Common myeloid progenitor, CD34-positive (primary cell): ENCODE results near the gene USP11.
A peak's percentile ranks its signal among the peaks of the same experiment; 100 is the strongest.

Experiments used
- CTCF ChIA-PET: fragments of 350-600 bp; sonication (Branson Sonifier 250); formaldehyde crosslinking; loops from one replicate; lab custom pipeline; 2021; ENCODE audit warnings: antibody characterized with exemption; lab: Charles Lee
- POLR2A ChIA-PET: fragments of 350-600 bp; sonication (Branson Sonifier 250); formaldehyde crosslinking; loops from one replicate; lab custom pipeline; 2021; ENCODE audit warnings: antibody characterized with exemption; lab: Charles Lee
- DNase-seq, 3 donors: peaks; one replicate each; pipeline versions ENCODE4 v3.0.0 to v3.0.0-alpha.2; 2013
- H3K27ac ChIP-seq, 2 experiments: 1 replicate in 1 of 2; 2 replicates in 1 of 2; pipeline ENCODE4 v1.7.0; 2013; ENCODE audit warnings: inconsistent platforms in 2 of 2, low read length in 2 of 2, mild to moderate bottlenecking in 2 of 2, low read depth in 1 of 2, moderate library complexity in 1 of 2; ENCODE audit not compliant: severe bottlenecking in 2 of 2, insufficient read depth in 1 of 2, poor library complexity in 1 of 2
- H3K27me3 ChIP-seq, 5 experiments: replicated peaks in 2 of 5; 1 replicate in 3 of 5; 2 replicates in 2 of 5; pipeline versions ENCODE4 v1.6.1 to v1.7.0; 2013; ENCODE audit warnings: low read length in 4 of 5, mild to moderate bottlenecking in 2 of 5, moderate library complexity in 2 of 5, inconsistent platforms in 1 of 5; ENCODE audit not compliant: insufficient read depth in 5 of 5, control insufficient read depth in 4 of 5
- H3K36me3 ChIP-seq, 4 experiments: 1 replicate in 2 of 4; 2 replicates in 2 of 4; pipeline versions ENCODE4 v1.6.1 to v1.7.0; 2013; ENCODE audit warnings: low read length in 3 of 4, control low read depth in 1 of 4, mild to moderate bottlenecking in 1 of 4; ENCODE audit not compliant: control insufficient read depth in 4 of 4, insufficient read depth in 4 of 4
- H3K4me1 ChIP-seq, 4 experiments: 1 replicate in 3 of 4; 2 replicates in 1 of 4; pipeline versions ENCODE4 v1.6.1 to v1.7.1; 2013; ENCODE audit warnings: low read length in 3 of 4, mild to moderate bottlenecking in 3 of 4, control low read depth in 1 of 4, inconsistent platforms in 1 of 4, moderate library complexity in 1 of 4; ENCODE audit not compliant: control insufficient read depth in 4 of 4, insufficient read depth in 4 of 4; ENCODE audit errors: control extremely low read depth in 1 of 4
- H3K4me3 ChIP-seq, 7 experiments: 1 replicate in 4 of 7; 2 replicates in 3 of 7; pipeline versions ENCODE4 v1.5.1 to v1.7.0; 2013; ENCODE audit warnings: mild to moderate bottlenecking in 7 of 7, low read length in 6 of 7, moderate library complexity in 6 of 7, inconsistent platforms in 2 of 7, low read depth in 2 of 7, control low read depth in 1 of 7; ENCODE audit not compliant: insufficient read depth in 4 of 7, control insufficient read depth in 1 of 7; ENCODE audit errors: extremely low read depth in 1 of 7
- H3K9me3 ChIP-seq, 5 experiments: 1 replicate in 4 of 5; 2 replicates in 1 of 5; pipeline versions ENCODE4 v1.6.1 to v1.7.1; 2013; ENCODE audit warnings: low read length in 4 of 5, mild to moderate bottlenecking in 2 of 5, inconsistent platforms in 1 of 5, low read depth in 1 of 5, moderate library complexity in 1 of 5; ENCODE audit not compliant: control insufficient read depth in 4 of 5, insufficient read depth in 2 of 5; ENCODE audit errors: control extremely low read depth in 1 of 5
- WGBS: methylation state at CpG from one replicate; pipeline ENCODE4 v1.1.5; 2013; ENCODE audit not compliant: insufficient coverage; 5-methylcytosine and 5-hydroxymethylcytosine counted together

The USP11 gene

DNA sequence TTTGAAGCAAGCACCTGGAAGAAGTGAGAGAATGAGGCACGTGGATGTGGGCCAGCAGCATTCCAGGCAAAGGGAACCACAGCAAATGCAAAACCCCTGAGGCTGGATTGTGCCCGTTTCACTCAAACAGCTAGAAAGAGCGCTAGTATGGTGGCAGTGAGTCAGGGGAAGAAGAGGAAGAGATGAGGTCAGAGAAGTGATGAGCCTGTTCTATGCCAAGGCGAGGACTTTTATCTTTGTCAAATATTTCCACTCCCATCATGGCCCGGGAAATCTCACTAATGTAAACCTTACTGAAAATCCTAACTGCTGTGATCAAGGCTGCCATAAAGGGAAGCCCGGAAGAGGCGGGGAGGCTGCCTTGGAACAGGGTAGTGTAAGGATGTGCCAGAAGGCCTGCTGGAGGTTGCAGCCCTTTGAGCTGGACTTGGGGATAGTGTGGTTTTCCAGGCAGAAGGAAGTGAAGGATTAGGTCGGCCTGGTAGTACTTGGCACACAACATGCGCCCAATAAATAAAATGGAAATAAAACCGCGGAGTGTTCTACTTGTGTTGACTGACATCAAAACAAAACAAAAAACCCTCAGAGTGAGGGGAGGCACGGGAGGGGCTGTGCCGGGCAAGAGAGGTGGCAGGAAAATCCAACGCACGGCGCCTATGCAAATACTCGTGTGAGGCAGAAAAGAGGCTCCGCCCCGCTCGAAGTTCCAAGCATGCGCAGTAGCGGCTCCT is 15.5 kb upstream of the USP11 start:
- Histone ChIP-seq H3K27ac (peak overlapping the region; percentile 62 to 87), H3K4me3 (peak overlapping the region in 5 of 7 experiments; percentile 36 to 79 (median 64)), H3K4me1 (peaks cover 4 to 38% (median 31%) of the 10 kb centered on the region in 4 experiments), H3K27me3 (no peaks in the 10 kb centered on the region), H3K9me3 (no peaks in the 10 kb centered on the region), H3K36me3 (peaks cover 6 to 56% (median 28%) of the 10 kb centered on the region in 4 experiments)
- peak; percentile 16 to 65 (median 61) for DNase-seq
- WGBS = 19% methylated on average over 17 of the region's 22 CpGs
- POLR2A ChIA-PET = interaction anchor here (0.6 to 1.4 kb wide), 4 partner anchors 14 to 88 kb away, joined by 3 to 10 read pairs (median 3); partner anchors contain the start of gene USP11
- CTCF ChIA-PET = interaction anchor here (0.7 kb wide), 1 partner anchor 60 kb away, joined by 3 read pairs; no protein-coding TSS in a partner anchor

DNA sequence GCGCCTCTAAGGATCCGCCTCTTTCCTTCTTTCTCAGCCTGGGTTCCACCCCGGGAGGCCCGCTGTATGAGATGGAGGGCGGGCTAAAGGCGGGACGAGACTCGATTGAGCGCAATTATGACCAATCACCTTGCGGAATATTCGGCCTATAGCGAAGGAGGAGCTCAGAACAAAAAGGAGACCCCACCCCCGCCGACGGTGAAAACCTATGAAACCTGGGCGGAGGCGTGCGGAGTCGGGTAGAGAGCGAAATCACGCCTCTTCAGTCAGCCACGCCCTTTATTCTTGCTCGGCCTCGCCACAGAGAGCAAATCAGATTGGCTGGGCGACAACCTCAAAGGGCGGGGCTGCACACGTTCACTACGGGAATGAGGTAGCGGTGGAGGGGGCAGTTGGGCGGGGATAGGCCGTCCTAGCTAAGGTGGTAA is 14.9 kb upstream of the USP11 start:
- peak; percentile 97 to 100 (median 100) for DNase-seq
- Histone ChIP-seq H3K36me3 (peaks cover 4 to 51% (median 22%) of the 10 kb centered on the region in 4 experiments), H3K9me3 (no peaks in the 10 kb centered on the region), H3K27me3 (no peaks in the 10 kb centered on the region), H3K27ac (peak overlapping the region; percentile 92 to 98), H3K4me3 (peak overlapping the region; percentile 67 to 93 (median 86)), H3K4me1 (peaks cover 4 to 38% (median 31%) of the 10 kb centered on the region in 4 experiments)
- 3% methylated on average over 28 of the region's 31 CpGs for WGBS
- ChIA-PET CTCF (interaction anchor here (0.7 kb wide), 1 partner anchor 60 kb away, joined by 3 read pairs; no protein-coding TSS in a partner anchor), POLR2A (interaction anchor here (0.6 to 1.4 kb wide), 4 partner anchors 13 to 88 kb away, joined by 3 to 10 read pairs (median 3); partner anchors contain the start of gene USP11)

DNA sequence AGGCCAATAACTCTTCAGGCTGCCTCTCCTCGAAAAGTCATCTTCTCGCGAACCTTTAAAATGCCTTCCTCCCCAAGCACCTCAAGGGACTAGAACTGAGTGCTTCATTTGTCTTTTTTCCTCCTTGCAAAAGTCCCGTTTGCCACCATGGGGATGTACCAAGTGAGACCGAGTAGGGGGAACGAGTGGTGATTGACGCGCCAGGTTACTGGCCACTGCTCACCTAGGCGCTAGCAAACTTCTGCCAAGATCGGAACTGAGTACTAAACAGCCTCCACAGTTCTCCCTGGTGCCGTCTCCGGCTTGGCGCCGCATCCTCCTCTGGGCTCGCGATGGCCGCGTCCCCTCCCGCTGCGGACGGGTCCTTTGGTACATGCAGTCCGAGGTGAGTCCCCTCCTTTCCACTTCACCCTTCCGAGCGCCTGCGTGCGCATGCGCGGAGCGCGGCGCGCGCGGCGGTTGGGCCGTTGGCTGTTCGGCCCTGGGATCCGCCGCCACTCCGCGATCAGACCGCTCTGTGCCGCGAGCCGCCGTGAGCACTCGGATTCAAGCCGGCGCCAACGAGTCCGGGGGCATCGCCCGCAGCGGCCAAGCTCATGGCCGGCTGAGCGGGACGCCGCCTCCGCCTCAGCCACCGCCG is 14.4 kb upstream of the USP11 start, which contains the start of gene CDK16:
Gene CDK16, plus strand, starts transcription at position 402 of the 640 bp plus-strand sequence. CDS start 4,877 bp downstream, outside the sequence.
- Histone ChIP-seq H3K27ac (peak within 1 kb of the TSS; percentile 92 to 98), H3K9me3 (no peaks in the 10 kb centered on the region), H3K4me1 (peaks cover 4 to 38% (median 31%) of the 10 kb centered on the region in 4 experiments), H3K27me3 (no peaks in the 10 kb centered on the region), H3K36me3 (peaks cover 3 to 51% (median 23%) of the 10 kb centered on the region in 4 experiments), H3K4me3 (peak within 1 kb of the TSS; percentile 67 to 93 (median 86))
- ChIA-PET POLR2A (interaction anchor here (1.3 to 1.4 kb wide), 2 partner anchors 15 to 24 kb away, joined by 3 to 10 read pairs; partner anchors contain the start of gene USP11), CTCF (interaction anchor here (0.7 to 1.0 kb wide), 2 partner anchors 32 to 61 kb away, joined by 3 read pairs; no protein-coding TSS in a partner anchor)
- peak; percentile 75 to 91 (median 89) for DNase-seq
- 1% methylated on average over 47 of the region's 61 CpGs for WGBS

DNA sequence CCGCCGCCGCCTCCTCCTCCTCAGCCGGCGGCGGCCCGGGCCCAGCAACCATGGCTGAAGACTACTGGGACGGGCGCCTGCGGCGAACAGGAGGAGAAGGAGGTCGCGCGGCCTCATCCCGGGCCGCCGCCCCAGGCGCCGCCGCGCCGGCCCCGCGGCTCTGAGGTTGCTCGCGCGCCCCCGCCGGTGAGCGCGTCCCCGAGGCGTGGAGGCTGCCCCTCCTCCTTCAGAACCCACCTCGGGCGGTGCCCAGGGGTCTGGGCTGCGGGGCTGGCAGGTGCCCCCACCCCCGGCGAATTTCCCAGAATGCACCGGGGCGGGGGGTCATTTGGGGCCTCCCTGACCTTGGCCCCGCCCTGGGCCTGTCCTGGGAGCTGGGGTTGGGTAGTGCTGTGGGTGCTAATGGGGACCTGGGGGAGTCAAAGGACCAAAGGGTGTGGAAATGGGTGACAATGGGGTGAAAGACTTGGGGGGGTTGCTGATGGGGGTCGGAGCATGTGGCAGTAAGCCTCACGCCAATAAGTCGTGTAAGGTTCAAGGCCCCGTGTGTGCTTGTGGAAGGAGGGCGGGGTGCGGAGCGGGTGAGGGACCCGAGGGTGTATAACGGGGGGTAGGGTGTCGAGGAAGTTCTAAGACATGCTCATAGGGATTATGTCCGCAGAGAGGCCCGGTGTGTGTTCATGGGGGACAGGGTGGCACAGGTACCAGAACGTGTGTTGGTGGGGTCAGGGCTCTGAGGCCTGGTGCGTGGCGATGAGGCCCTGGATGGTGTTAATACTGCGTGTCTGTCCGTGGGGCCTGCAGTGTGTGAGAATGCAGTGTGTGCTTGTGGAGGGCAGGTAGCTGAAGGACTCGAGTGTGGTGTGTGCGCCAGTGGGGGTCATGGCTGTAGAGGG is 13.6 kb upstream of the USP11 start:
- H3K4me1 ChIP-seq = peaks cover 4 to 38% (median 31%) of the 10 kb centered on the region in 4 experiments
- ChIA-PET CTCF (interaction anchor here (1.0 kb wide), 1 partner anchor 33 kb away, joined by 3 read pairs; no protein-coding TSS in a partner anchor), POLR2A (interaction anchor here (1.2 to 1.4 kb wide), 2 partner anchors 14 kb away, joined by 4 to 10 read pairs; partner anchors contain the start of gene USP11)
- peak overlapping the region; percentile 92 to 98 for H3K27ac ChIP-seq
- WGBS = 25% methylated on average over 39 of the region's 60 CpGs
- DNase-seq = peak; percentile 16 to 56 (median 51)
- H3K4me3 ChIP-seq = peak overlapping the region; percentile 67 to 93 (median 86)
- peaks cover 3 to 53% (median 26%) of the 10 kb centered on the region in 4 experiments for H3K36me3 ChIP-seq
- H3K9me3 ChIP-seq = no peaks in the 10 kb centered on the region
- no peaks in the 10 kb centered on the region for H3K27me3 ChIP-seq

DNA sequence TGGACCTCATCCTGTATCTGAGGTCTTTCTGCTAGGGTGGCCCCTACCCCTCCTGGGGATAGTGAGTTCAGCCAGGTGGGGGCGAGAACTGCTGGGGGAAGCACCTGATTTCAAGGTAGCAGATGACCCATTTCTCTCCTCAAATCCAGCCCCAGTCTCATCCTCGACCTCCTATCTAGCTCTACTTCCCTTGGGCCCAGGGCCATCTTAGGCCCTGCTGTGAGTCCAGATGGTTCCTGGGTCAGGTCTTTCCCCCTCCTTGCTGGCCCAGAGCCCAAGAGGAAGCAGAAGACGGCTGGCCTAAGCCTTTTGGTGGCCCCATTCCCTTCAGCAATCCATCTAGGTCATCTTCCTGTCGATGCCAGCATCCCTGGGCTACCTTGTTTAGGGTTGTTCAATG is 11.1 kb upstream of the USP11 start:
- no peak for DNase-seq
- no peak overlapping the region for H3K4me3 ChIP-seq
- H3K4me1 ChIP-seq = peaks cover 4 to 33% (median 29%) of the 10 kb centered on the region in 4 experiments
- POLR2A ChIA-PET = no interaction called here
- peaks cover 5 to 56% (median 37%) of the 10 kb centered on the region in 4 experiments for H3K36me3 ChIP-seq
- no peaks in the 10 kb centered on the region for H3K9me3 ChIP-seq
- WGBS = 64% methylated on average over 3 of the region's 4 CpGs
- H3K27me3 ChIP-seq = peaks cover 0 to 9% (median 0%) of the 10 kb centered on the region in 5 experiments
- CTCF ChIA-PET = interaction anchor here (1.1 kb wide), 1 partner anchor 141 kb away, joined by 4 read pairs; no protein-coding TSS in a partner anchor
- H3K27ac ChIP-seq = no peak overlapping the region

DNA sequence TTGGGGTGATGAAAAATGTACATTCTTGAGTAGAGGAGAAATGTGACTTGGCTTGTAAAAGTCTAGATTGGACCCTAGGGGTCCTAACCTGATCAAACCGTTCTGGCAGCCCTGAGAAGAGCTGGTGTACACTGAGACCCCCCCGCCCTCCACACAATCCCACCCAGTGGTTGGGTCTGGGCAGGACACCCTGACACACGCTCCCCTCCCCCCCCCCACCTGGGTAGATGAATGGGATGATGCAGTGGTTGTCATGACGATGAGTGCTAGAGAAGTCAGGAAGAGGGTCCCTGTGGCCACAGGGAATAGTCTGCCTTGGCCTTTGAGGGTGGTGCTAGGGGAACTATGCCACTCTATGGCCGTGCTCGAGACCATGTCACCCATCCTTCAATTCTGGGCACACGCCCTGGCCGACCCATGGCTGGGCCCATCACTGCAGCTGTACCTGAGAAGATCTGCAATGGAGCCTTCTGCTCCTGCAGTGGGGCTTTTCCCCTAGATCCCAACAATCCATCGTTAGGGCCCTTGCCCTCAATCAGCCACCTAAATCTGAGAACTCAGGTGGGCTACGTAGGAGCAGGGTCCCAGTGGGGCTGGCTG is 10.0 kb upstream of the USP11 start:
- POLR2A ChIA-PET = no interaction called here
- Histone ChIP-seq H3K4me3 (no peak overlapping the region), H3K27me3 (peaks cover 0 to 9% (median 0%) of the 10 kb centered on the region in 5 experiments), H3K9me3 (no peaks in the 10 kb centered on the region), H3K36me3 (peaks cover 5 to 65% (median 41%) of the 10 kb centered on the region in 4 experiments), H3K27ac (no peak overlapping the region), H3K4me1 (peaks cover 0 to 26% (median 21%) of the 10 kb centered on the region in 4 experiments)
- 83% methylated on average over 7 of the region's 10 CpGs for WGBS
- CTCF ChIA-PET = no interaction called here
- DNase-seq = peak; percentile 48 to 73 (median 68)
